Measurements from ENCODE around the gene ARSA.

The ARSA gene

GRCh38 chr22:50576070-50576469 is 51.9 kb downstream of the ARSA start:
- no peak for DNase-seq (ENCODE audit: low read depth)
- no peak overlapping the region for H3K4me3 ChIP-seq (ENCODE audit: low read depth, low read length)
- no peak for TF ChIP-seq CTCF (IDR thresholded peaks at IDR 0.05; ENCODE audit: insufficient read depth, low read depth, low read length, missing control alignments)

- DNase-seq (ENCODE audit: low read depth): no peak
- no peak overlapping the region for H3K4me3 ChIP-seq (ENCODE audit: low read depth, low read length)
- TF ChIP-seq CTCF (IDR thresholded peaks at IDR 0.05; ENCODE audit: insufficient read depth, low read depth, low read length, missing control alignments): no peak
Observed at GRCh38 chr22:50575426-50575941, 52.5 kb downstream of the ARSA start.

All from GM12865 (cell line).